ENCODE measurements around the gene KIAA0513. TPM values are rescaled to one million over a fixed set of nuclear protein-coding genes. Genes with fewer than 3 reads are reported as not detected.

KIAA0513 gene
- total and polyA plus RNA-seq, 2 donors (not counting 1 experiment from before 2014, with no cell fraction given) = 11.7 to 22.3 TPM

DNA sequence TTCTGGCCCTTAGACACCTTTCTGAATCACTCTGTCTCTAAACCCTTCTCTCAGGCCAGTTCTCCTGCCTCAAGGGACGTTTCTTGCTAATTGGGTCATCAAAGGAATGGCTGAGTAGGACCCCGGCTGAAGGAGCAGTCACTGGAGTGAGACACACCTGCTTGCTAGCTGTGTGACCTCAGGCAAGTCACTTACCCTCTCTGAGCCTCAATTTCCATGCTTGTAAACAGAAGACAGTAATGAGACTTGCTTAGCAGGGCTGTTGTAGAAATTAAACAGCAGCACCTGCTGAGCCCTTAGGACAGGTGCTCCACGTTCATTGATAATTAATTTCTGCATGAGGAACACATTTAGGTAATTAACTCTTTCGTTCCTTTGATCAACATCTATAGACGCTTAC is 77.9 kb downstream of the KIAA0513 start:
- Histone ChIP-seq H3K4me3 (replicated peaks in 1 of 4; ENCODE audit: control extremely low read depth in 1 of 4, insufficient read depth in 1 of 4, low read depth in 3 of 4, low read length in 4 of 4) (no peak overlapping the region), H3K9me3 (ENCODE audit: control insufficient read depth, insufficient read depth, low read depth, low read length) (no peaks in the 10 kb centered on the region), H3K4me2 (ENCODE audit: extremely low read depth, insufficient read depth, low read length) (no peak overlapping the region), H4K20me1 (ENCODE audit: control insufficient read depth, extremely low read depth, insufficient read depth, low read length) (no peaks in the 10 kb centered on the region), H3K79me2 (ENCODE audit: control insufficient read depth, insufficient read depth, low read length) (no peaks in the 10 kb centered on the region), H3K27ac (ENCODE audit: insufficient read depth, low read length) (no peak overlapping the region), H3K36me3 (ENCODE audit: control insufficient read depth, insufficient read depth, low read length) (no peaks in the 10 kb centered on the region), H3K4me1 (ENCODE audit: control insufficient read depth, extremely low read depth, insufficient read depth, low read length) (no peaks in the 10 kb centered on the region), H3K9ac (ENCODE audit: insufficient read depth, low read length) (no peak overlapping the region), H2AFZ (ENCODE audit: low read length) (no peak overlapping the region), H3K27me3 (ENCODE audit: control insufficient read depth, insufficient read depth, low read length) (peaks cover 2% of the 10 kb centered on the region)
- TF ChIP-seq EZH2 (IDR thresholded peaks at IDR 0.05; ENCODE audit: low read length, missing control alignments) = no peak
- TF ChIP-seq, protein P1, sequence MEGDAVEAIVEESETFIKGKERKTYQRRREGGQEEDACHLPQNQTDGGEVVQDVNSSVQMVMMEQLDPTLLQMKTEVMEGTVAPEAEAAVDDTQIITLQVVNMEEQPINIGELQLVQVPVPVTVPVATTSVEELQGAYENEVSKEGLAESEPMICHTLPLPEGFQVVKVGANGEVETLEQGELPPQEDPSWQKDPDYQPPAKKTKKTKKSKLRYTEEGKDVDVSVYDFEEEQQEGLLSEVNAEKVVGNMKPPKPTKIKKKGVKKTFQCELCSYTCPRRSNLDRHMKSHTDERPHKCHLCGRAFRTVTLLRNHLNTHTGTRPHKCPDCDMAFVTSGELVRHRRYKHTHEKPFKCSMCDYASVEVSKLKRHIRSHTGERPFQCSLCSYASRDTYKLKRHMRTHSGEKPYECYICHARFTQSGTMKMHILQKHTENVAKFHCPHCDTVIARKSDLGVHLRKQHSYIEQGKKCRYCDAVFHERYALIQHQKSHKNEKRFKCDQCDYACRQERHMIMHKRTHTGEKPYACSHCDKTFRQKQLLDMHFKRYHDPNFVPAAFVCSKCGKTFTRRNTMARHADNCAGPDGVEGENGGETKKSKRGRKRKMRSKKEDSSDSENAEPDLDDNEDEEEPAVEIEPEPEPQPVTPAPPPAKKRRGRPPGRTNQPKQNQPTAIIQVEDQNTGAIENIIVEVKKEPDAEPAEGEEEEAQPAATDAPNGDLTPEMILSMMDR (conservative IDR thresholded peaks at IDR 0.05 in 1 of 2, IDR thresholded peaks at IDR 0.05 in 1 of 2; ENCODE audit: low read depth in 1 of 2, low read length in 2 of 2) = no peak
- DNase-seq (ENCODE audit: low read depth in 2 of 2) = no peak

- DNase-seq (ENCODE audit: low read depth in 2 of 2) = no peak
- no peaks in the 10 kb centered on the region for H3K79me2 ChIP-seq (ENCODE audit: control insufficient read depth, insufficient read depth, low read length)
- no peaks in the 10 kb centered on the region for H3K4me1 ChIP-seq (ENCODE audit: control insufficient read depth, extremely low read depth, insufficient read depth, low read length)
- no peak overlapping the region for H3K4me3 ChIP-seq (replicated peaks in 1 of 4; ENCODE audit: control extremely low read depth in 1 of 4, insufficient read depth in 1 of 4, low read depth in 3 of 4, low read length in 4 of 4)
- H3K9me3 ChIP-seq (ENCODE audit: control insufficient read depth, insufficient read depth, low read depth, low read length) = no peaks in the 10 kb centered on the region
- no peak overlapping the region for H3K9ac ChIP-seq (ENCODE audit: insufficient read depth, low read length)
- no peak overlapping the region for H2AFZ ChIP-seq (ENCODE audit: low read length)
- no peak overlapping the region for H3K27ac ChIP-seq (ENCODE audit: insufficient read depth, low read length)
- H3K36me3 ChIP-seq (ENCODE audit: control insufficient read depth, insufficient read depth, low read length) = no peaks in the 10 kb centered on the region
- H4K20me1 ChIP-seq (ENCODE audit: control insufficient read depth, extremely low read depth, insufficient read depth, low read length) = no peaks in the 10 kb centered on the region
- H3K4me2 ChIP-seq (ENCODE audit: extremely low read depth, insufficient read depth, low read length) = no peak overlapping the region
- TF ChIP-seq EZH2 (IDR thresholded peaks at IDR 0.05; ENCODE audit: low read length, missing control alignments) = no peak
- TF ChIP-seq, protein P1 (conservative IDR thresholded peaks at IDR 0.05 in 1 of 2, IDR thresholded peaks at IDR 0.05 in 1 of 2; ENCODE audit: low read depth in 1 of 2, low read length in 2 of 2) = no peak
- H3K27me3 ChIP-seq (ENCODE audit: control insufficient read depth, insufficient read depth, low read length) = peaks cover 2% of the 10 kb centered on the region
Observed at GRCh38 chr16:85107083-85107482, 79.5 kb downstream of the KIAA0513 start.

DNA sequence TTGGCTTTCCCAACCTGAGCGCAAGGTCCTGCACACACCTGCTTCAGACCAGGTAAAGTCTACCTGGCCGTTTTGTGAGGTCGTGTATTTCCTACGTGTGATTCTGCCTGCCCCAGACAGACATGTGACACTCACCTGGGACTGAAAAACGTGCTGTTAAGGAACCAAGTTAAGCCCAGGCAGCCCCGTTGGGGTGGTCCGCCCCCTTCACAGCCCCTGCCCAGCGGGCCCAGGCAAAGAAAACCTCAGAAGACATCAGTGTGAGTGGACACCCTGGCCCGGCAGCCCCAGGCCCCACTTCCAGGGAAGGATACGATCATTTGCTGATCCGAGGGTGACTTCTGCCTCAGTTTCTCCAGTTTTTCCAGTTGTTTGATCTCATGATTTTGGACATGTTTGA is 79.9 kb downstream of the KIAA0513 start:
- Histone ChIP-seq H3K4me3 (replicated peaks in 1 of 4; ENCODE audit: control extremely low read depth in 1 of 4, insufficient read depth in 1 of 4, low read depth in 3 of 4, low read length in 4 of 4) (no peak overlapping the region), H3K9me3 (ENCODE audit: control insufficient read depth, insufficient read depth, low read depth, low read length) (no peaks in the 10 kb centered on the region), H3K27me3 (ENCODE audit: control insufficient read depth, insufficient read depth, low read length) (peaks cover 2% of the 10 kb centered on the region), H3K9ac (ENCODE audit: insufficient read depth, low read length) (no peak overlapping the region), H3K4me2 (ENCODE audit: extremely low read depth, insufficient read depth, low read length) (no peak overlapping the region), H3K36me3 (ENCODE audit: control insufficient read depth, insufficient read depth, low read length) (no peaks in the 10 kb centered on the region), H3K4me1 (ENCODE audit: control insufficient read depth, extremely low read depth, insufficient read depth, low read length) (no peaks in the 10 kb centered on the region), H3K79me2 (ENCODE audit: control insufficient read depth, insufficient read depth, low read length) (no peaks in the 10 kb centered on the region), H2AFZ (ENCODE audit: low read length) (no peak overlapping the region), H4K20me1 (ENCODE audit: control insufficient read depth, extremely low read depth, insufficient read depth, low read length) (no peaks in the 10 kb centered on the region), H3K27ac (ENCODE audit: insufficient read depth, low read length) (no peak overlapping the region)
- TF ChIP-seq, protein P1 (conservative IDR thresholded peaks at IDR 0.05 in 1 of 2, IDR thresholded peaks at IDR 0.05 in 1 of 2; ENCODE audit: low read depth in 1 of 2, low read length in 2 of 2) = no peak
- no peak for TF ChIP-seq EZH2 (IDR thresholded peaks at IDR 0.05; ENCODE audit: low read length, missing control alignments)
- no peak for DNase-seq (ENCODE audit: low read depth in 2 of 2)

Measured in fibroblast of lung (primary cell).